SK-N-SH (cell line): ENCODE measurements around the gene CMC1. TPM values are rescaled to one million over a fixed set of nuclear protein-coding genes. Genes with fewer than 3 reads are reported as not detected.

Experiments used
- CTCF ChIA-PET: fragments of 300-600, 350-600 bp; formaldehyde crosslinking; extraction: SDS; loops from one replicate; lab custom pipeline; 2021; lab: Yijun Ruan, JAX
- POLR2A ChIA-PET: fragments of 350-600 bp; sonication (Branson Sonifier 250); formaldehyde crosslinking; extraction: SDS; loops from one replicate; lab custom pipeline; 2020; ENCODE audit warnings: antibody characterized with exemption, inconsistent platforms; lab: Yijun Ruan, JAX
- DNase-seq: peaks from one replicate; pipeline ENCODE4 v3.0.0; 2012
- H2AFZ ChIP-seq: fragments of 200-600 bp; sonication (generic); 2 replicates; pipeline ENCODE4 v1.8.1; 2016; ENCODE audit warnings: antibody characterized with exemption, mild to moderate bottlenecking, low read depth
- H3F3A ChIP-seq: fragments of 200-600 bp; sonication (generic); replicated peaks from 2 replicates; pipeline ENCODE3; 2016; ENCODE audit warnings: antibody characterized with exemption, mild to moderate bottlenecking; ENCODE audit not compliant: insufficient read depth
- H3K27ac ChIP-seq, 2 experiments: fragments of 200-500 bp in 1 of 2; fragments of 200-600 bp in 1 of 2; sonication (Bioruptor generic) in 1 of 2; sonication (generic), shearing (Covaris generic) in 1 of 2; 2 replicates each; pipeline versions ENCODE4 v1.5.1 to v1.6.1; 2014 to 2016; ENCODE audit warnings: low read depth in 2 of 2, inconsistent platforms in 1 of 2, low read length in 1 of 2, mild to moderate bottlenecking in 1 of 2, mixed read lengths in 1 of 2
- H3K27me3 ChIP-seq: fragments of 200-600 bp; sonication (generic), shearing (Covaris generic); 2 replicates; pipeline ENCODE4 v1.6.1; 2016; ENCODE audit warnings: mixed run types; ENCODE audit not compliant: insufficient read depth
- H3K36me3 ChIP-seq, 2 experiments: fragments of 200-500 bp in 1 of 2; fragments of 200-600 bp in 1 of 2; sonication (Bioruptor generic) in 1 of 2; sonication (generic) in 1 of 2; replicated peaks in 1 of 2; 2 replicates each; pipeline versions ENCODE3 to v1.5.1; 2014 to 2016; ENCODE audit warnings: low read length in 1 of 2, mild to moderate bottlenecking in 1 of 2; ENCODE audit not compliant: insufficient read depth in 2 of 2, control insufficient read depth in 1 of 2
- H3K4me1 ChIP-seq, 2 experiments: fragments of 200-500 bp in 1 of 2; fragments of 200-600 bp in 1 of 2; sonication (Bioruptor generic) in 1 of 2; sonication (generic), shearing (Covaris generic) in 1 of 2; 2 replicates each; pipeline versions ENCODE4 v1.5.1 to v1.6.1; 2014 to 2016; ENCODE audit warnings: low read depth in 1 of 2, low read length in 1 of 2, mixed run types in 1 of 2; ENCODE audit not compliant: insufficient read depth in 2 of 2, control insufficient read depth in 1 of 2
- H3K4me2 ChIP-seq: fragments of 200-600 bp; sonication (generic), shearing (Covaris generic); 2 replicates; pipeline ENCODE4 v1.6.1; 2017; ENCODE audit warnings: mixed run types
- H3K4me3 ChIP-seq, 2 experiments: fragments of 200-500 bp in 1 of 2; fragments of 200-600 bp in 1 of 2; sonication (Bioruptor generic) in 1 of 2; sonication (generic), shearing (Covaris generic) in 1 of 2; 2 replicates each; pipeline versions ENCODE4 v1.5.1 to v1.8.1; 2014 to 2016; ENCODE audit warnings: low read depth in 2 of 2, inconsistent platforms in 1 of 2, low read length in 1 of 2, mild to moderate bottlenecking in 1 of 2, mixed read lengths in 1 of 2, moderate library complexity in 1 of 2
- H3K79me2 ChIP-seq: fragments of 200-600 bp; sonication (generic); 2 replicates; pipeline ENCODE4 v1.8.1; 2017; ENCODE audit warnings: mild to moderate bottlenecking; ENCODE audit not compliant: insufficient read depth
- H3K9ac ChIP-seq: fragments of 200-600 bp; sonication (generic); 2 replicates; pipeline ENCODE4 v1.6.1; 2017; ENCODE audit warnings: mixed run types
- H3K9me2 ChIP-seq: fragments of 200-600 bp; sonication (generic); 2 replicates; pipeline ENCODE4 v1.6.1; 2017; ENCODE audit warnings: mixed run types
- H3K9me3 ChIP-seq: fragments of 200-600 bp; sonication (generic); 2 replicates; pipeline ENCODE4 v1.6.1; 2017; ENCODE audit warnings: mixed run types, mild to moderate bottlenecking, moderate library complexity
- H4K20me1 ChIP-seq: fragments of 200-600 bp; sonication (generic); 2 replicates; pipeline ENCODE4 v1.6.1; 2017; ENCODE audit warnings: mild to moderate bottlenecking, mixed run types; ENCODE audit not compliant: insufficient read depth
- CHD2 ChIP-seq: fragments of 150-350 bp; IDR thresholded peaks from 2 replicates; pipeline ENCODE4 v1.6.1; 2018; ENCODE audit warnings: low read length; ENCODE audit not compliant: partially characterized antibody
- ELF1 ChIP-seq: IDR thresholded peaks from 2 replicates; pipeline ENCODE4 v1.4.0; 2012
- EP300 ChIP-seq, 2 experiments: IDR thresholded peaks; 2 replicates each; pipeline versions ENCODE4 v1.4.0 to v1.6.1; 2012; ENCODE audit warnings: borderline replicate concordance in 1 of 2, low read depth in 1 of 2, low read length in 1 of 2
- FOSL2 ChIP-seq: IDR thresholded peaks from 2 replicates; pipeline ENCODE4 v1.4.0; 2012; ENCODE audit warnings: low read depth, mild to moderate bottlenecking, moderate library complexity, borderline replicate concordance
- FOXM1 ChIP-seq: IDR thresholded peaks from 2 replicates; pipeline ENCODE4 v1.4.0; 2012; ENCODE audit warnings: low read depth, mild to moderate bottlenecking
- GATA2 ChIP-seq: sonication (generic); formaldehyde crosslinking; IDR thresholded peaks from 2 replicates; pipeline ENCODE4 v1.5.0; 2020; ENCODE audit warnings: mild to moderate bottlenecking, missing genetic modification reagents
- JUND ChIP-seq: IDR thresholded peaks from 2 replicates; pipeline ENCODE4 v1.4.0; 2012
- MEF2A ChIP-seq: IDR thresholded peaks from 2 replicates; pipeline ENCODE4 v1.4.0; 2012; ENCODE audit warnings: low read depth, borderline replicate concordance
- MXI1 ChIP-seq: IDR thresholded peaks from 2 replicates; pipeline ENCODE4 v1.6.1; 2012; ENCODE audit warnings: mild to moderate bottlenecking, low read depth, low read length, improper control_type of control experiment
- NFIC ChIP-seq: IDR thresholded peaks from 2 replicates; pipeline ENCODE4 v1.4.0; 2012; ENCODE audit warnings: borderline replicate concordance
- RAD21 ChIP-seq: IDR thresholded peaks from 2 replicates; pipeline ENCODE4 v1.6.1; 2012; ENCODE audit warnings: mild to moderate bottlenecking, low read length
- RCOR1 ChIP-seq: fragments of 150-350 bp; IDR thresholded peaks from 2 replicates; pipeline ENCODE4 v1.6.1; 2017; ENCODE audit warnings: antibody characterized with exemption, low read length
- RFX5 ChIP-seq: IDR thresholded peaks from 2 replicates; pipeline ENCODE4 v1.6.1; 2012; ENCODE audit warnings: mild to moderate bottlenecking, improper control_type of control experiment, low read length
- RXRA ChIP-seq: IDR thresholded peaks from 2 replicates; pipeline ENCODE4 v1.4.0; 2012; ENCODE audit warnings: low read depth, mild to moderate bottlenecking, borderline replicate concordance
- SMC3 ChIP-seq: IDR thresholded peaks from 2 replicates; pipeline ENCODE4 v1.6.1; 2012; ENCODE audit warnings: low read depth, low read length, improper control_type of control experiment
- TEAD4 ChIP-seq: IDR thresholded peaks from 2 replicates; pipeline ENCODE4 v1.4.0; 2012; ENCODE audit warnings: mild to moderate bottlenecking, borderline replicate concordance; ENCODE audit not compliant: insufficient read depth
- YY1 ChIP-seq: IDR thresholded peaks from 2 replicates; pipeline ENCODE4 v1.4.0; 2012; ENCODE audit warnings: low read depth, mild to moderate bottlenecking
- WGBS: methylation state at CpG from one replicate; pipeline ENCODE4 v1.1.6; 2017; ENCODE audit warnings: low lambda C conversion rate; 5-methylcytosine and 5-hydroxymethylcytosine counted together
- polyA plus RNA-seq, 3 experiments: library from polyadenylated mRNA; depleted of rRNA; stranded (reverse); fragments of >200 nt; gene quantifications; 2 replicates each; pipeline ENCODE4 v1.2.3, GENCODE V29; 2012
- TF ChIP-seq, protein P1 (sequence below): fragments of 200-600 bp; sonication (generic); IDR thresholded peaks from 2 replicates; pipeline ENCODE4 v1.6.1; 2017; ENCODE audit warnings: antibody characterized with exemption, mild to moderate bottlenecking, moderate library complexity
- TF ChIP-seq, protein P2 (sequence below): fragments of 150-350 bp; IDR thresholded peaks from 2 replicates; pipeline ENCODE4 v1.6.1; 2016; ENCODE audit warnings: mild to moderate bottlenecking, low read depth, low read length
- TF ChIP-seq, protein P3 (sequence below): IDR thresholded peaks from 2 replicates; pipeline ENCODE4 v1.6.1; 2012; ENCODE audit warnings: mild to moderate bottlenecking, low read depth, low read length, moderate library complexity
- TF ChIP-seq, protein P4 (sequence below): IDR thresholded peaks from 2 replicates; pipeline ENCODE4 v1.4.0; 2012; ENCODE audit warnings: low read depth, borderline replicate concordance
- TF ChIP-seq, protein P5 (sequence below): IDR thresholded peaks from 2 replicates; pipeline ENCODE4 v1.4.0; 2012; ENCODE audit warnings: low read depth

The CMC1 gene
- polyA plus RNA-seq, 1 of the 3 experiments (the other 2 are of a cell fraction), result 24.1 TPM

DNA sequence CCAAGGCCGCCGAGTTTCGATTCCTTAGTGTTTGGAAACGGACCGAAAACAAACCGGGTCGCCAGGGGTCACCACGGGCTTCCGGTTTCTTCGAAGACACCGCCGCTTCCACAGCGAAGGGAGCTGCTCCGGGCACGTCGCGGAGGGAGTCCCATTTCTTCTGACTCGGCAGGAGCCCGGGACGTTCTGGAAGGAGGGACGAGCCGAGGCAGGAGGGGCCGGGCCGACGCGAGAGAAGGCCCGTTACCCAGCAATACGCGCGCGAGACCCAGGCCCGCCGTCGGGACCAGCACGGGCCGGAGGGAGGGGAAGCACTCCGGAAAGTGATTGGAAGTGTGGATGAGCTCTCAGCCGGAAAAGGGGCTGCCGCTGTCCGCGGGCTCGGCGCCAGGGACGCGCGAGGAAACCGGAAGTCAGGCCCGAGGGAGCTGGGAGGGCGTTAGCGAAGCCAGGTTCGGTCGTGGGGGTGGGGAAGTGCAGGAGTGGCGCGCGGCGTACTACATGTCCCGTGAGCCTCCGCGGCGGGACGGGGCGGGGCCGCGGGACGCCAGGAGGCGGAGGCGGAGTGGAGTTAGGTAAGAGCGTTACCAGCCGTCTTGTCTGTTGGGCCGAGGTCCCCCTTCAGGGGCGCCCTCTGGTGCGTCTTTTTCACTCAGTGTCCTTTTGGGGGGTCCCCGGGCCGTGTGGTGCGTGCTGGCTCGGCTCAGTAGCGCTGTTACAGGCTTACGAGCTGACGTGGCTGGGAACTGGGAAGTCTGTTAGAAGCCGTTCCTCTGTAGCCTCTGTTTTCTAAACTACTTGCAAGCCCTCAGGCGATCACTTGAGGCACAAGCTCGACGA, 107.4 kb downstream of the CMC1 start, which contains the start of the genes AZI2 and ZCWPW2:
Gene AZI2 (minus strand): TSS at position 196 of the 840 bp plus-strand sequence. CDS start 8,207 bp downstream, outside the sequence.
Gene ZCWPW2 (plus strand): TSS at position 93 of the 840 bp plus-strand sequence. CDS start 64,348 bp downstream, outside the sequence.
- ChIA-PET POLR2A (interaction anchor here (0.9 kb wide), 1 partner anchor 796 kb away, joined by 3 read pairs; no protein-coding TSS in a partner anchor), CTCF (interaction anchor here (0.9 to 2.9 kb wide), 8 partner anchors 10 to 1849 kb away, joined by 3 to 11 read pairs (median 3); no protein-coding TSS in a partner anchor)
- peak within 1 kb of the TSS; percentile 86 for H2AFZ ChIP-seq
- H3K9me3 ChIP-seq, result no peaks in the 10 kb centered on the region
- H3K36me3 ChIP-seq, result peaks cover 2 to 4% of the 10 kb centered on the region in 2 experiments
- H3F3A ChIP-seq, result peaks cover 4% of the 10 kb centered on the region
- no peaks in the 10 kb centered on the region for H3K9me2 ChIP-seq
- WGBS, result 2% methylated on average over 13 of the region's 83 CpGs
- H3K4me3 ChIP-seq, result peak within 1 kb of the TSS; percentile 88 to 93
- H4K20me1 ChIP-seq, result no peaks in the 10 kb centered on the region; the same call in 1 of the 2 replicates
- DNase-seq, result peak; percentile 91
- H3K79me2 ChIP-seq, result peaks cover 62% of the 10 kb centered on the region
- H3K27me3 ChIP-seq, result no peaks in the 10 kb centered on the region
- H3K4me1 ChIP-seq, result peaks cover 6 to 26% of the 10 kb centered on the region in 2 experiments; a peak in 2 of 4 replicates
- H3K4me2 ChIP-seq, result peak within 1 kb of the TSS; percentile 76
- peak within 1 kb of the TSS; percentile 97 to 99 for H3K27ac ChIP-seq
- peak within 1 kb of the TSS; percentile 97 for H3K9ac ChIP-seq
- TF ChIP-seq RCOR1 (0 out of 2 replicates have a peak, but pooled peaks have one; percentile 5), FOSL2 (no peak), NFIC (peak; percentile 80), EP300 (IDR thresholded peaks at IDR 0.05; ENCODE audit: borderline replicate concordance in 1 of 2, low read depth in 1 of 2, low read length in 1 of 2) (no peak), YY1 (peak; percentile 12; the same call in 1 of the 2 replicates), RXRA (no peak), JUND (no peak), TEAD4 (no peak), CHD2 (peak; percentile 93), ELF1 (peak; percentile 77), RFX5 (no peak), MXI1 (0 out of 2 replicates have a peak, but pooled peaks have one; percentile 43), FOXM1 (no peak), SMC3 (no peak), GATA2 (CRISPR knock-in tag) (no peak), RAD21 (no peak), MEF2A (no peak)
- TF ChIP-seq, protein P1, sequence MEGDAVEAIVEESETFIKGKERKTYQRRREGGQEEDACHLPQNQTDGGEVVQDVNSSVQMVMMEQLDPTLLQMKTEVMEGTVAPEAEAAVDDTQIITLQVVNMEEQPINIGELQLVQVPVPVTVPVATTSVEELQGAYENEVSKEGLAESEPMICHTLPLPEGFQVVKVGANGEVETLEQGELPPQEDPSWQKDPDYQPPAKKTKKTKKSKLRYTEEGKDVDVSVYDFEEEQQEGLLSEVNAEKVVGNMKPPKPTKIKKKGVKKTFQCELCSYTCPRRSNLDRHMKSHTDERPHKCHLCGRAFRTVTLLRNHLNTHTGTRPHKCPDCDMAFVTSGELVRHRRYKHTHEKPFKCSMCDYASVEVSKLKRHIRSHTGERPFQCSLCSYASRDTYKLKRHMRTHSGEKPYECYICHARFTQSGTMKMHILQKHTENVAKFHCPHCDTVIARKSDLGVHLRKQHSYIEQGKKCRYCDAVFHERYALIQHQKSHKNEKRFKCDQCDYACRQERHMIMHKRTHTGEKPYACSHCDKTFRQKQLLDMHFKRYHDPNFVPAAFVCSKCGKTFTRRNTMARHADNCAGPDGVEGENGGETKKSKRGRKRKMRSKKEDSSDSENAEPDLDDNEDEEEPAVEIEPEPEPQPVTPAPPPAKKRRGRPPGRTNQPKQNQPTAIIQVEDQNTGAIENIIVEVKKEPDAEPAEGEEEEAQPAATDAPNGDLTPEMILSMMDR, result peak; percentile 34; the same call in 1 of the 2 replicates
- TF ChIP-seq, protein P2, sequence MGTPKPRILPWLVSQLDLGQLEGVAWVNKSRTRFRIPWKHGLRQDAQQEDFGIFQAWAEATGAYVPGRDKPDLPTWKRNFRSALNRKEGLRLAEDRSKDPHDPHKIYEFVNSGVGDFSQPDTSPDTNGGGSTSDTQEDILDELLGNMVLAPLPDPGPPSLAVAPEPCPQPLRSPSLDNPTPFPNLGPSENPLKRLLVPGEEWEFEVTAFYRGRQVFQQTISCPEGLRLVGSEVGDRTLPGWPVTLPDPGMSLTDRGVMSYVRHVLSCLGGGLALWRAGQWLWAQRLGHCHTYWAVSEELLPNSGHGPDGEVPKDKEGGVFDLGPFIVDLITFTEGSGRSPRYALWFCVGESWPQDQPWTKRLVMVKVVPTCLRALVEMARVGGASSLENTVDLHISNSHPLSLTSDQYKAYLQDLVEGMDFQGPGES, result no peak
- TF ChIP-seq, protein P3, sequence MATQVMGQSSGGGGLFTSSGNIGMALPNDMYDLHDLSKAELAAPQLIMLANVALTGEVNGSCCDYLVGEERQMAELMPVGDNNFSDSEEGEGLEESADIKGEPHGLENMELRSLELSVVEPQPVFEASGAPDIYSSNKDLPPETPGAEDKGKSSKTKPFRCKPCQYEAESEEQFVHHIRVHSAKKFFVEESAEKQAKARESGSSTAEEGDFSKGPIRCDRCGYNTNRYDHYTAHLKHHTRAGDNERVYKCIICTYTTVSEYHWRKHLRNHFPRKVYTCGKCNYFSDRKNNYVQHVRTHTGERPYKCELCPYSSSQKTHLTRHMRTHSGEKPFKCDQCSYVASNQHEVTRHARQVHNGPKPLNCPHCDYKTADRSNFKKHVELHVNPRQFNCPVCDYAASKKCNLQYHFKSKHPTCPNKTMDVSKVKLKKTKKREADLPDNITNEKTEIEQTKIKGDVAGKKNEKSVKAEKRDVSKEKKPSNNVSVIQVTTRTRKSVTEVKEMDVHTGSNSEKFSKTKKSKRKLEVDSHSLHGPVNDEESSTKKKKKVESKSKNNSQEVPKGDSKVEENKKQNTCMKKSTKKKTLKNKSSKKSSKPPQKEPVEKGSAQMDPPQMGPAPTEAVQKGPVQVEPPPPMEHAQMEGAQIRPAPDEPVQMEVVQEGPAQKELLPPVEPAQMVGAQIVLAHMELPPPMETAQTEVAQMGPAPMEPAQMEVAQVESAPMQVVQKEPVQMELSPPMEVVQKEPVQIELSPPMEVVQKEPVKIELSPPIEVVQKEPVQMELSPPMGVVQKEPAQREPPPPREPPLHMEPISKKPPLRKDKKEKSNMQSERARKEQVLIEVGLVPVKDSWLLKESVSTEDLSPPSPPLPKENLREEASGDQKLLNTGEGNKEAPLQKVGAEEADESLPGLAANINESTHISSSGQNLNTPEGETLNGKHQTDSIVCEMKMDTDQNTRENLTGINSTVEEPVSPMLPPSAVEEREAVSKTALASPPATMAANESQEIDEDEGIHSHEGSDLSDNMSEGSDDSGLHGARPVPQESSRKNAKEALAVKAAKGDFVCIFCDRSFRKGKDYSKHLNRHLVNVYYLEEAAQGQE, result peak; percentile 86
- TF ChIP-seq, protein P4, sequence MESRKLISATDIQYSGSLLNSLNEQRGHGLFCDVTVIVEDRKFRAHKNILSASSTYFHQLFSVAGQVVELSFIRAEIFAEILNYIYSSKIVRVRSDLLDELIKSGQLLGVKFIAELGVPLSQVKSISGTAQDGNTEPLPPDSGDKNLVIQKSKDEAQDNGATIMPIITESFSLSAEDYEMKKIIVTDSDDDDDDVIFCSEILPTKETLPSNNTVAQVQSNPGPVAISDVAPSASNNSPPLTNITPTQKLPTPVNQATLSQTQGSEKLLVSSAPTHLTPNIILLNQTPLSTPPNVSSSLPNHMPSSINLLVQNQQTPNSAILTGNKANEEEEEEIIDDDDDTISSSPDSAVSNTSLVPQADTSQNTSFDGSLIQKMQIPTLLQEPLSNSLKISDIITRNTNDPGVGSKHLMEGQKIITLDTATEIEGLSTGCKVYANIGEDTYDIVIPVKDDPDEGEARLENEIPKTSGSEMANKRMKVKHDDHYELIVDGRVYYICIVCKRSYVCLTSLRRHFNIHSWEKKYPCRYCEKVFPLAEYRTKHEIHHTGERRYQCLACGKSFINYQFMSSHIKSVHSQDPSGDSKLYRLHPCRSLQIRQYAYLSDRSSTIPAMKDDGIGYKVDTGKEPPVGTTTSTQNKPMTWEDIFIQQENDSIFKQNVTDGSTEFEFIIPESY, result no peak
- TF ChIP-seq, protein P5, sequence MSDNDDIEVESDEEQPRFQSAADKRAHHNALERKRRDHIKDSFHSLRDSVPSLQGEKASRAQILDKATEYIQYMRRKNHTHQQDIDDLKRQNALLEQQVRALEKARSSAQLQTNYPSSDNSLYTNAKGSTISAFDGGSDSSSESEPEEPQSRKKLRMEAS, result peak; percentile 81
